ENCODE measurements around the gene KAT6B.
"Not testable (repeated sequence)": the region's sequence is repeated elsewhere in the genome, so short reads cannot be mapped to it uniquely, and the experiment has no call there.

KAT6B gene

DNA sequence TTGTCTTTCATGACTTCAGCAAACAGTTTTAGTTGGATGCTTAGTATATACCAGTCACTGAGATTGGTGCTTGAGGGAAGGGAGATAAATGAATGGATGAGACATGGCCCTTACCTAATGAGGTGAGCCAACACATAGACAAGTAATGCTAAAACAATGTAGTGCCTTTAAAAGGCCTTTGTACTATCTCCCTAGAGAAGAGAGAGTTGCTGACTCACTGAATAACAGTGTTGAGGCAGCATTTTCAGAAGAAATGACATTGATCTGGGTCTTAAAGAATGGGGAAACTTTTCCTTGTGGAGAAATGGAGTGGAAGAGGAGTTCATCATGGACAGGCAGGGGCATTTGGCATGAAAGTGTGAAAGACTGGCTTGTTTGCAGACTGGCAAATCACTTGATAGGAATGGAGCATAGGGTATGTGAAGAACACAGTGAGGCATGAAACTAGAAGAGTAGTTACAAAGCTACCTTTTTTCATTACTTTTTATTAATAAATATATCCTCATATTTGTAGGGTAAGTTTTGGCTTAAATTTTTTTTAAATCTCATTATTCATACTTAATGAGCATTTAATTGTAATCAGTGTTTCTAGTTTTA is 91.2 kb downstream of the KAT6B start:
- DNase-seq, result no peak

DNA sequence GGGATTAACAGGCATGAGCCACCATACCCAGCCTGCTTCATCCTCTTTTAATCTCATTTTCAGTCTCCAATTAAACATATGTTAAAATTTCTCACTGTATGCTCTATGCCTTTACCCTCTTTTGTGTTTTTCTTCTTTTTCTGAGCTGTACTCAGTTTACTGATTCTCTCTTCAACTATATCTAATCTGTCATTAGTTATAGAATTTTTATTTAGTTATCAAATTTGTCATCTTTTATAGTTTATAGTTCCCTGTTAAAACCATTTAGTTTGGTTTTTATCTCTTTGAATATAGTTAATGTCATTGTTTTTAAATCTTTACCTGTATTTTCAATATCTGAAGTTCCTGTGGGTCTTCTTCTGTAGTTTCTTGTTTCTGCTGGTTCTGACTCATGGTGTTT is 93.3 kb downstream of the KAT6B start:
- DNase-seq, result no peak

DNA sequence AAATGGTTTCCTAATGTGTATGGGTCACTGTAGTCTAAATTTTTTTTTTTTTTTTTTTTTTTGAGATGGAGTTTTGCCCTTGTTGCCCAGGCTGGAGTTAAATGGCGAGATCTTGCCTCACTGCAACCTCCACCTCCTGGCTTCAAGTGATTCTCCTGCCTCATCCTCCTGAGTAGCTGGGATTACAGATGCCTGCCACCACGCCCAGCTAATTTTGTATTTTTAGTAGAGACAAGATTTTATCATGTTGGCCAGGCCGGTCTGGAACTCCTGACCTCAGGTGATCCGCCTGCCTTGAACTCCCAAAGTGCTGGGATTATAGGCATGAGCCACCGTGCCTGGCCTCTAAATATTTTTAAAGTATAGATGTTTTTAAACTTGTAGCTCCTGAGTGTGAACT is 94.7 kb downstream of the KAT6B start:
- not testable (repeated sequence) for DNase-seq

DNA sequence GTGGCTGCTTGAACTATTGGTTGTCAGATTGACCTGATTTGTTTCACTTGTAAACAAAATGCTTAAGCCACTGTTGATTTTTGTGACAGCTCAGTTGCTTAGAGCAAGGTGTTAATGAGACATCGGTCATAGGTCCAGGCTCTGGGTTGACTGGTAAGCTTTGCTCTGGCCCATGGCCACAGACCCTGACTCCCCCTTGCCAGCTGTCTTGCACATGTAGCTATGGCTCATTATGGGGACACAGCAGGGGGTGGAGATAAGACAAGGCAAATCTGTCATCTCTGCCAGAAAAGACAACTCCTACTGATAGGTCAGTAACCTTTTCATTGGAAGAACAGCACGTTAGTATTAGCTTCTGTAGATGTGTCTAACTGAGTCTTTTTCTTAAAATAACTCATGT is 95.3 kb downstream of the KAT6B start:
- no peak for DNase-seq

DNA sequence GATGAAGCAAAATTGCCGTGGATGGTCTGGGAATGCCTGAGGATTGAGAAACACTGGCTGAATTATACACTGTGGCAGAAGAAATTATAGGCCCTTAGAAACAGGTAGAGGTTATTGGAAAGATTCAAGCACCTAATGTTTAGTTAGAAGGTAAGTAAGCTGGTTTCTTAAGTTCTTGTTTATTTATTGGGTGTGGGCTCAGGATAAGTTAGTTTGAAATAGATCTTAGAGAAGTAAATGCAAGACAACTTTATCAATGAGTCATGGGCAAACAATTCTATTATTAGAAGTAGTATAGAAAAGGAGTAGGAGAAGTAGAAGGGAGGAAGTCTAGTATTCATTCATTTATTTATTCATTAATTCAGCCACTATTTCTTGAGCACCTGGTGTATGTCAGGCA is 96.5 kb downstream of the KAT6B start:
- no peak for DNase-seq

DNA sequence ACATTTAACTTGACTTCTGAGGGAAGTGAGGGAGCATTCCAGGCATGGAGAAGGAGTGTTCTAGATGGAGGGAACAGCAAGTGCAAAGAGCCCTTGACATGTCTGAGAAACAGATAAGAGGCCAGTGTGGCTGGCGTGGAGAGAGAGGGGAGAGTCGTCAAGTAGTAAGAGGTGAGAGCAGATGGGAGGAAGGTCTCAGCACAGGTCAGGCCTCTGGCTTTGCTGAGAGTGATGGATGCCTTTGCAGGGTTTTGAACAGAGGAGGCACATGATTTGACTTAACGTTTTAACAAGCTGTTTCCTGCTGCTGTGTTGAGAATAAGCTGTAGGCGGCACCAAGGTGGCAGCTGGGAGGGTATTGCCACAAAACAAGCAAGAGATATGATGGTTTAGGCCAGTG is 97.2 kb downstream of the KAT6B start:
- DNase-seq, result no peak

DNA sequence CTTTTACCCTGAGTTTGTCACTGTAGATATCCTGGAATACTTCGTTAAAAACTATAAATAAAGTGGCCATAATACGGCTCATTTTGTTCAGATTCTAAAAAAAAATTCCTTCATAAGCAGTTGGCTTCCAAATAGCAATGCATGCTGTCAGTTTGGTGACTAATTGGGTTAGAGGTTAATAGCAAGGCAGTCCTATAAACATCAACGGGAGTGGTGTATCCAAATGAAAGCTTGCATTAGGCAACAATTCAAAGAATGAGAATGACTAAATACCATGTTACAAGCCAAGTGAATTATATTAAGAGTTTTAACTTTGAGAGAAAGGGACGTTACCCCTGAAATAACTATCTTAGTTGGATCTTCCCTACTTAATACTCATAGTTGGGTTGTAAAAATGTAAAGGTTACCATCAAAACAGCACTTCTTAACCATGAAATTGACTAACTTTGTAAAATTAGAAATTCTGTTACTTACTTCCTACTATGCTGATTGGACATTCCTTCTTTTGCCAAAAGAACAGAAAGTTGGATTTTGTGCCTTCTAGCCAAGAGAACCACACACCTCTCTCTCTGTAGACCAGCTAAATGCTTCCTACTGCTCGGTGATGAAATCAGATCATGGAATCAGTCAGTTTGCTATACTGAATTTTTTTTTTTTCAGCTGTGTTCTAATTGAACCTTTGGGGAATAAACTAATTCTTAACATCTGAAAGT is 98.0 kb downstream of the KAT6B start:
- no peak for DNase-seq

DNA sequence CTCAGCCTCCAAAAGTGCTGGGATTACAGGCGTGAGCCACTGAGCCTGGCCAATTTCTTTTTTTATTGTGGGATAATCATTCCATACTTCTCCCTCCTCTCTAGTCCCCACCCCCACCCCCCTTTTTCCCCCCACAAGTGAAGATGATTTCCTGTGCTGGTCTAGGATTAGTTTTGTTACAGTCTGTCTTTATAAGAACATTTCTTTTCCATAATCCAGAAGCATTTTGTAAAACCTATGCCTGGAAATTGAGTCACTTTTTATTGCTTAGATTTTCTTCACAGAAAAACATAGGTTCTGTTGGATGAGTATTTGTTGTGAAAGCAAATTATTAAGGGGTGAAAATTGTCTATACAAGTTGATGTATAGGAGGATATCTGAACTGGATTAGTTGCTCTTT is 98.9 kb downstream of the KAT6B start:
- DNase-seq, result no peak

DNA sequence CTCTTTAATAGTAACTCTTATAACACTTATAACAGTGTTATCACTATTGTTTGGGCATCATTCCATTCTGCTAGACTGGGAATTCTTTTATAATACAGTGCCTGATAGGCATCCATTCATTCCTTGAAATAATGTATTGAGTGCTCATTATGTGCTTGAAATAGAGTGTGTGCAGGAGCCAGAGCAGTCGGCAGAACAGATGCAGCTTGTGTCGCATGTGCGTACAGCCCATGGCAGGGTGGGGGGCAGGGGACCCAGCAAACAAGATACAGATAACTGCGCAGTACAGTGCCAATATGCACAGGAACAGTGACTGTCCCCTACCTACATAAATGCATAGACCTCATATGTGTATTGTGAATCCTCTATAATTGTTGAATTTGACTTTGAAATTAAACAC is 99.3 kb downstream of the KAT6B start:
- DNase-seq, result peak in 3 of 58 donors; percentile 4 to 10 (median 10)

DNA sequence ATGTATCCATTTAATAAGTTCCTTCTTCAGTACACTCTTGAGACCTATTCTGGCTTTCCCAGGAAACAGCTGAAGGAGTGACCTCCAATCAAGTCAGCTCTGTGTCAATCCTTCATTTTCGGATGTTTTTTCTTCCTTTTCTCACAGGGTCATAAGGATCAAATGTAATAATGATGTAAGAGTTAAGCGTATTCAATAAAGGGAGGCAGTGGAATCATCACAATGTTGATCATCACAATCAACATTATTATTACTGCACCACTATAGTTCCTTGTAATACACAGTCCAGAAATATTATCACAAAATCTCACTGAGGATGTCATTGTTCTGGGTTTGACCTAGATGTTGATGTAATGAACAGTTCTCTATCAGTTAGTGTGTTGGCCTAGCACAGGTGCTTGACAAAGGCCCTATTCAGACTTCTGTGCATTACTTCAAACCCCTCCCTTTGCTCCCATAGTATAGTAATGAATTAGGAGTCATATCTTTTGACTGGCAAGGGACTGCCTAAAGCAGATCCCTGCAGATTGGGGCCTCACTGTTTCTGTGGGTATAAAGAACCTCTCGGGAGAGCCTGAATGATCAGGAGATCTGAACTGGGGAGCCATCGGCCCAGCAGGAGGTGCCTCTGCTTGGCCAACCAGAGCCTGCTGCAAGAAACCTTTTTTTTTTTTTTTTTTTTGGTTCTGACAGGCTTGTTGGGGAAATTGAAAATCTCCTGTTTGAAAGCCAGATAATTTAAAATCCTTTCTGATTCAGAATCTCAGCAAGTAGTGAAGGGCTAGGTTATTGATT is 100.6 kb downstream of the KAT6B start:
- peak in 6 of 58 donors; percentile 9 to 36 (median 28) for DNase-seq

DNA sequence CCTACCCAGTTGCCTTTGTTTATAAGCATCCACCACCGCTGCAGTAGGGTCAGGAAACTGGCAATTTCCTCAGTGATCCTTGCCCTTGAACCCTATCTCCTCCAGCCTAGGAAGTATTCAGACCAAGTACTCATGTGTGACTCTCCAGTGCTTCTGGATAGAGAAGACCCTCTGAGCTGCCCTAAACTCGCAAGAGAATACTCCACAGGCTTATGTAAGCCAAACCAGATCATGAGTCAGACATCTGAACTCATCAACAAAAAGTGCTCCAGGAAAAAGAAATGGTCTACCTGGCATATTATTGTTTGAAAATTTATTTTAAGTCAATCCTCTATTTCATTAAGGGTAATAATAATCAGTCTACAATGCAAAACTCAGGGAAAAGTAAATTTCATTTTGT is 101.3 kb downstream of the KAT6B start:
- no peak for DNase-seq

DNA sequence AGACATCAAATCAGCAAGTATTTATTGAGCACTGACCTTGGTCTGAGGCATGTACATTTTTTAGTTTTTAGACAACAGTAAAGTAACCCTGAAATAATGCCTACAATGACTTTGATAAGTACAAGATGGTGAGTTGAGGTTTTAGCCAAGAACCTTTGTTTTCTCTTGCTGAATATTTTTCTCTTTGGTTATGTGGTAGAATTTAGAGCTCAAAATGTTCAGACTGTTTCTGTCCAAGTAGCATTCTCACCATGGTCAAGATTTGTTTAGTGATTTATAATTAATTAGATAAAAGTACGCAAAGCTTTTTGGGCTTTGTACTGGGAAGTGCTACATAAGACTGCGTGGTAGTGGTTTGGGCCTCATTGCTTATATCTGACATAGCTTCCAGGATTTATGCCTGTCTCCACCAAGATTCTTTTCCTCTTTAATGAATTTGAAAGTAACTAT is 102.4 kb downstream of the KAT6B start:
- no peak for DNase-seq

DNA sequence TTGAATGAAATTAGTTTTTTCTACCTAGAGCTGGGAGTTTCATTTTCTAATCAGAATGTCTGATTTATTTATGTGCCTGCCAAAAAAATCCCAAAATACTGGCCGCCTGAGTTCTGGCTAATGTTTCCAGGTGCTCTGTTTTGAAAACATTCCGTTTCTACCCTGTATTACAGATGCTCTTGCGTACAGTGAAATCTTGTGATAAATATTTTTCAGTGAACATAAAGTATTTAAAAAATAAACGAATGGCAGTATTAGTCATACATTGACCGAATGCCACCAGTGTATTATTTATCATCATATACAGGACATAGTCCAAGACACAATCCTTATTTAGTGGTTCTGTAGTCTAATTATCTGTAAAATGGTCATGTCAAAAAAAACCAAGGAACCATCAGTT is 102.8 kb downstream of the KAT6B start:
- DNase-seq, result no peak

DNA sequence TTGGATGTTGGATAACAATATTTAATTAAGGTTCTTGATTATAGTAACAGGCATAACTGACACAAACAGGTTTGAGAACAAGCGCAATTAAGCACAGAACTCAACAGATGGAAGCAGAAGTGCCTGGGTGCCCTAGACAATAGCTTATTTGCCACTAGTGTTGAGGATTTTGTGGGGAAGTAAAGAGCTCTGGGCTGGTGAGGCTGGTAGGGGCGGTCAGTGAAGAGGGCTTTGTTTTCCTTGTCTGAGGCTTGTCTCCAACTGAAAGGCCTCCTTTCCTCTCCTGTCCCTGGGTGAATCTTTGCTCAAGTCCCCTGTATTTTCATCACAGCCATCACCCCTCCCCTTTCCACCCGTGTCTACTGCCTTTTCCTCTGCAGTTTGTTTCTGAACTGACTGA is 104.6 kb downstream of the KAT6B start:
- DNase-seq, result peak in 13 of 58 donors; percentile 7 to 58 (median 27)

DNA sequence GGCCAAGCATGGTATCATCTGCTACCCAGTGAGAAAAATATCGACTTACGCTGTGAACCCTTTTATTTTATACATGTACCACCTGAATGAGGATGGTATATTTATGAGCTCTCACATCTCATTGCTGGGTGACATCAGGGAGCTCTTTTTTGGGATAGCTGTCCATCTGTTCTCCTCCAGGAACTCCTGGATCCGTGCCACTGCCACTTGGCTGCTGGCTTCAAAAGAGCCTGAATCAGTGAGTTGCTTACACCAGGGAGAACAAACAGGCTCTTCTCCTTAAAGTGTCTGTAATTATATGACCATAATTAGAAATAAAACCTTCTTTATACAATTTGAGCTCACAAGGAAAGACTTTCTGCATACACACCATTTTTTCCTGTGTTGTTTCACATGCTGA is 106.2 kb downstream of the KAT6B start:
- peak in 48 of 58 donors; percentile 11 to 83 (median 49) for DNase-seq

DNA sequence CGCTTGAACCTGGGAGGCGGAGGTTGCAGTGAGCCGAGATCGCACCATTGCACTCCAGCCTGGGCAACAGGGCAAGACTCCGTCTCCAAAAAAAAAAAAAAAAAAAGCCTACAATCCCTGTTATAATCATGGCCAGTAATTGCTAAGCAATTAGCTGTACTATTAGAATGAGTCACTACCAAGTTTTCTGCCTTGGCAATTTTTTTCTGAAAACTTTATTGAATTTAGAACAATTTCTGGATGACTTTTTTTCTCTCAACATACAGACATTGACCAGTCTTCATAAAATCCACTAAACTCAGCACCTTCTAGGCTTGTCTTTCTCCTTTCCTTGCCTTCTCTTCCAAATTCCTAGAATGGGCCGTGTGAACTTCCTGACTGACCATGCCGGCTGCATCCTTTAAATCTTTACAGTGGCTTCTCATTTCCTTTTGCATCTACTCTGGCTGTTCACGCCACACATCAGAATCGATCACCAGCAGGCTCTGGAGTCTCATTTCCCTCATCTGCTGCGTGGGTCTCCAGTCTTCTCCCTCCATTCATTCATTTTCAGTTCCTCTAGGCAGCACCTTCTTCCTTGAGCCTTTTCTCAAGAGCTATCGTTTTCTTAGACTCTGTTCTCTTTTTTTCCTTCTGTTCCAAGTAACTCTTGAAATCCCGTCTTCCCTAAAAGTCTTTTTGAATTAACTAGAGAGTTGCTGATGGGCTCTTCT is 107.9 kb downstream of the KAT6B start:
- no peak for DNase-seq

DNA sequence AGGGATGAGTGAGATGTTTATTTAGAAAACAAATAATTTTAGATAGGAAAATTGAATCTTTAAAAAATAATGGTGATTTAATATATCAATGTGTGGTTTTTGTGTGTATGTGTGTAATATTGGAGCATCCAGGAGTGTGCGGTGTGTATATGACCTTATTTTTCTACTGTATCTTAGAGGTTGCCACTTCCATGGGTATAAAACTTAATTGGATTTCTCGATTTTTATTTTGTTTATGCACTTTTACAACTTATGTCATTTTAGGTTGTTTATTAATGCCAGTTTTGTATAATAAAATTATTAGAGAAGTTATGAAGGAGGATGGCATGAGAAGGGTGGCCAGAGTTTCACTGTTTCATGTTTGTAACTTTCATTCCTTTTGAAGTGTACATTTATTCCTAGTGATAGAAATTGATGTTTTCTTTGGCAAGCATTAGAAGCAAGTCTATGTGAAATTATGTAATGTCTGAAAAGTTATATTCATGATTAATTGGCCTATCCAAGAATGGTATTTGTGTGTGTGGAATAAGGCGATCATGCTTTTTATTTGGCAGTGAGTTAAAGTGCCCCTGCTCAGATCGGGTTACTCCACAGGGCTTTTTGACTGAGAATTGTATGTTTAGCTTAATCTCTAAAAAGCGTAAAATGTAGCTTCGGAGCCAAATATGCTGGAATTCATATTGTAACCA is 110.3 kb downstream of the KAT6B start:
- no peak for DNase-seq

DNA sequence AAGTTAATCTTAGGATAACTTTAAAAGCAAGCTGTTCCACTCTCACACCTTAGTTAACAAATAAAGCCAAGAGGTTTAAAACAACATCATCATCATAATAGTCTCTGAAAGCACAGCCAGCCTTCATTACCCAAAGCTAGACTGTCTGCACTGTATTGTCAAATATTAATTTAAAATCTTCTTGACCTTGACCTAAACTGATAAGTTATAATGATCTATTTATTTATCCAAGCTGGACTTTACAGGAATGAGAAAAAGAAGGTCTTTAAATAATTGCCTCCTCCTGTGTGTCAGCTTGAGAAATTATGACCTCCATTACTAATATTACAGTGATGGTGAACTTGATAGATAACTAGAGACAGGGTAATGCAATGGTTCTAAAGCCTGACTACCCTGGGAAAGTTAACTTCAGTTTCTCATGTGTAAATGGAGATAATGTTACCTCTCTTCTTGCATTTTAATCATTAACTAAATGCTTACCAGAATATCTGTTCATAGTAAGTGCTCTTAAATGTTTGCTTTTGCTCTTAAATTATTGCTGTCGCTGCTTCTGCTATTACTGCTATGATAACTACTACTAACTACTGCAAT is 111.0 kb downstream of the KAT6B start:
- no peak for DNase-seq

DNA sequence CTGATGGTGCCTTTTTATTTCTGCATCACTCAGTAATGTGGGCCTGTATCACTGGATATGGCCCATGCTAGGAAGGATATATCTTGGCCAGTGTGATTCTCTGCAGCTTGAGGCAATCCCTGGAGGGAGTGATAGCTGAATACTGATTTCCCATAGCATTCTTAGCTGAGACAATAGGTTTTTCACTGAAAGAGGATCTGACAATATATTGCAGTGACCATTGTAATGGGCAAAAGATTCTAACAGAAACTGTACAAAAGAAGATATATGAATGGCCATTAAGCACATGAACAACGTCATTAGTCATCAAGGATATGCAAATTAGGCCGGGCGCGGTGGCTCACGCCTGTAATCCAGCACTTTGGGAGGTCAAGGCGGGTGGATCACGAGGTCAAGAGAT is 117.8 kb downstream of the KAT6B start:
- DNase-seq, result no peak

DNA sequence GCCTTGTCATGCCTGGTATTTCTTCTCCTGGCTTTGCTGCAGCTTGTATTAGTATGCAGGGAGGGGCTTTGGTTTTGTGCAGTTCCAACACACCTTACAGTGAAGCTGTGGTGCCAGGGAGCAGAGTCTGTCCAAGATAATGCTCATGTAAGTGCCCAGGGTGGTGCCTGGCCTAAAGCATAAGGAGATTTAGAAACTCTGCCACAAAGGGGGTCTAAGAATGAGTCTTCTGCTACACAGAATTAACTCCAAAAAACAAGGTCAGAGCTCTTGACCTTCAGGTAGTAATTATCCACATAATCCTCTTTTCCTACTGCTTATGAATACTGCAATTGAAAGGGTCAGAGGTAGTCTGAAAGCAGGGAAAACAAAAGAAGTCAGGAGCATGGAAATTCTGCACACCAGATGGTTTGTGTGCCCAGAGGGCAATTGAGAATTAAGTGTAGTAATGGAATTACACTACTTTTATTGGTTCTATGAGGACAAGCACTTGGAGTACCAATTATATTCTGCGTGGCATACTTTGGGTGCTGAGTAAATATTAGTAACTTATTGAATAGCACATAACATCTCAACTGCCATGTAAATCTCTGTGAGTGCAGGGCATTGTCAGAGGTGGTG is 121.5 kb downstream of the KAT6B start:
- DNase-seq, result no peak

Data from anterior cingulate cortex (tissue), 58 donors.